Measurements from ENCODE around the gene PCDH15.

The PCDH15 gene

DNA sequence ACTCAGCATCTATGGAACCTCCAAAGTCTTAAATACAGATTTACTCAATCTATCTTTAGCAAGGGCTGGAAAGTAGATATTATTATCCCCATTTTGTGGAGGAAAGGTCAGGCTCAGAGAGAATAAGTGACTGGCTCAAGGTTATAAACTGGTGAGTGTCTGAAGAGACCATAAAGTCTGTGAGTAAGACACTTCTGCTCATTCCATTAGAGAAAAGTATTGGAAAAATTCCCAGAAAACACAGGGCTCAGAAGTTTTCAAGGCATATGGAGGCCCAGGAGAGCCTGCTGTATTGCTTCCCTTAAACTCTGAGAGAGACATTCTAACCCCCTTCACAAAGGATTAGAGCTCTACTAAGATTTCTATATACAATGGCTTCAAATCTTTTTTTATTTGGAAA, 134.8 kb downstream of the PCDH15 start:
- Histone ChIP-seq H2AFZ (ENCODE audit: low read length) (no peak overlapping the region), H3K36me3 (replicated peaks; ENCODE audit: insufficient read depth, low read length) (no peaks in the 10 kb centered on the region), H3K9me3 (replicated peaks; ENCODE audit: insufficient read depth, low read length) (no peaks in the 10 kb centered on the region), H3K27ac (ENCODE audit: low read length) (no peak overlapping the region), H3K4me1 (ENCODE audit: low read length) (no peaks in the 10 kb centered on the region), H3K9me2 (replicated peaks; ENCODE audit: insufficient read depth, low read length) (no peaks in the 10 kb centered on the region), H4K20me1 (ENCODE audit: insufficient read depth, low read length) (no peaks in the 10 kb centered on the region), H3K9ac (ENCODE audit: low read length) (no peak overlapping the region), H3K79me2 (ENCODE audit: low read length) (no peaks in the 10 kb centered on the region), H3K4me2 (ENCODE audit: low read depth, low read length) (no peak overlapping the region), H3K27me3 (replicated peaks; ENCODE audit: insufficient read depth, low read length) (no peaks in the 10 kb centered on the region), H3F3A (ENCODE audit: insufficient read depth, low read length) (no peaks in the 10 kb centered on the region), H3K4me3 (ENCODE audit: low read length) (no peak overlapping the region)
- TF ChIP-seq CTCF (IDR thresholded peaks at IDR 0.05; ENCODE audit: low read length) (no peak), EZH2 (optimal IDR thresholded peaks at IDR 0.05; ENCODE audit: low read depth, low read length) (no peak), EZH2phosphoT487 (IDR thresholded peaks at IDR 0.05; ENCODE audit: low read length) (no peak)
- DNase-seq: no peak

- no peaks in the 10 kb centered on the region for H4K20me1 ChIP-seq (ENCODE audit: insufficient read depth, low read length)
- no peak overlapping the region for H2AFZ ChIP-seq (ENCODE audit: low read length)
- TF ChIP-seq EZH2phosphoT487 (IDR thresholded peaks at IDR 0.05; ENCODE audit: low read length) (no peak), EZH2 (optimal IDR thresholded peaks at IDR 0.05; ENCODE audit: low read depth, low read length) (no peak), CTCF (IDR thresholded peaks at IDR 0.05; ENCODE audit: low read length) (no peak)
- no peaks in the 10 kb centered on the region for H3K9me2 ChIP-seq (replicated peaks; ENCODE audit: insufficient read depth, low read length)
- H3K4me1 ChIP-seq (ENCODE audit: low read length): no peaks in the 10 kb centered on the region
- no peak overlapping the region for H3K27ac ChIP-seq (ENCODE audit: low read length)
- no peak for DNase-seq
- H3K4me2 ChIP-seq (ENCODE audit: low read depth, low read length): no peak overlapping the region
- H3K9me3 ChIP-seq (replicated peaks; ENCODE audit: insufficient read depth, low read length): no peaks in the 10 kb centered on the region
- H3K36me3 ChIP-seq (replicated peaks; ENCODE audit: insufficient read depth, low read length): no peaks in the 10 kb centered on the region
- no peaks in the 10 kb centered on the region for H3K27me3 ChIP-seq (replicated peaks; ENCODE audit: insufficient read depth, low read length)
- H3K4me3 ChIP-seq (ENCODE audit: low read length): no peak overlapping the region
- H3K9ac ChIP-seq (ENCODE audit: low read length): no peak overlapping the region
- H3F3A ChIP-seq (ENCODE audit: insufficient read depth, low read length): no peaks in the 10 kb centered on the region
- H3K79me2 ChIP-seq (ENCODE audit: low read length): no peaks in the 10 kb centered on the region
These were observed 135.9 kb downstream of the PCDH15 start for GRCh38 chr10:54665095-54665494.

DNA sequence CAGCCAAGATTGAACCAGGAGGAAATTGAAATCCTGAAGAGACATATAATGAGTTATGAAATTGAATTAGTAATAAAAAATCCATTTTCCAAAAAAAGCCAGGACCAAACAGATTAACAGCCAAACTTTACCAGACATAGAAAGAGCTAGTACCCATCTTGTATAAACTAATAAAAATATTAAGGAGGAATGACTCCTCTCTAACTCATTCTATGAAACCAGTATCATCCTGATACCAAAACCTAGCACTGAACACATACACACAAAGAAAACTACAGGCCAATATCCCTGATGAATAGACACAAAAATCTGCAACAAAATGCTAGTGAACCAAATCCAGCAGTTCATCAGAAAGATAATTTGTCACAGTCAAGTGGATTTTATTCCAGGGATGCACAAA, 140.6 kb downstream of the PCDH15 start:
- Histone ChIP-seq H3K36me3 (replicated peaks; ENCODE audit: insufficient read depth, low read length) (no peaks in the 10 kb centered on the region), H3K4me2 (ENCODE audit: low read depth, low read length) (no peak overlapping the region), H3K9me2 (replicated peaks; ENCODE audit: insufficient read depth, low read length) (no peaks in the 10 kb centered on the region), H3K9ac (ENCODE audit: low read length) (no peak overlapping the region), H3K4me3 (ENCODE audit: low read length) (no peak overlapping the region), H3F3A (ENCODE audit: insufficient read depth, low read length) (no peaks in the 10 kb centered on the region), H3K27me3 (replicated peaks; ENCODE audit: insufficient read depth, low read length) (no peaks in the 10 kb centered on the region), H2AFZ (ENCODE audit: low read length) (no peak overlapping the region), H3K79me2 (ENCODE audit: low read length) (no peaks in the 10 kb centered on the region), H4K20me1 (ENCODE audit: insufficient read depth, low read length) (no peaks in the 10 kb centered on the region), H3K27ac (ENCODE audit: low read length) (no peak overlapping the region), H3K4me1 (ENCODE audit: low read length) (no peaks in the 10 kb centered on the region), H3K9me3 (replicated peaks; ENCODE audit: insufficient read depth, low read length) (no peaks in the 10 kb centered on the region)
- TF ChIP-seq CTCF (IDR thresholded peaks at IDR 0.05; ENCODE audit: low read length): no peak
- no peak for TF ChIP-seq EZH2phosphoT487 (IDR thresholded peaks at IDR 0.05; ENCODE audit: low read length)
- TF ChIP-seq EZH2 (optimal IDR thresholded peaks at IDR 0.05; ENCODE audit: low read depth, low read length): no peak
- DNase-seq: no peak

All from MM.1S (cell line).